Heart left ventricle (tissue), 16 donors: ENCODE data around the gene TIAM2. TPM values are rescaled to one million over a fixed set of nuclear protein-coding genes. Genes with fewer than 3 reads are reported as not detected.

ENCODE experiments used
- ATAC-seq, 4 donors: fragments of 200-7000 bp; cut with Tn5 transposase; one replicate each; pipeline ENCODE4 v1.9.1; 2020 to 2022; ENCODE audit warnings: moderate library complexity in 4 of 4, mild to moderate bottlenecking in 3 of 4, moderate number of reproducible peaks in 1 of 4
- DNase-seq, 5 donors: peaks; one replicate each; pipeline ENCODE4 v3.0.0-alpha.2; 2020
- H3K27ac ChIP-seq, 12 donors: fragments of 200-600 bp; sonication (generic) in 4 of 12; one replicate each; pipeline versions ENCODE4 v1.5.0 to v1.8.0; 2016 to 2022; ENCODE audit warnings: mild to moderate bottlenecking in 2 of 12
- H3K27me3 ChIP-seq, 9 donors: fragments of 200-600 bp; sonication (generic) in 2 of 9; one replicate each; pipeline versions ENCODE4 v1.5.1 to v1.8.0; 2016 to 2022; ENCODE audit warnings: mild to moderate bottlenecking in 3 of 9
- H3K36me3 ChIP-seq, 9 donors: fragments of 200-600 bp; sonication (generic) in 2 of 9; one replicate each; pipeline versions ENCODE4 v1.5.0 to v1.8.0; 2018 to 2022; ENCODE audit warnings: mild to moderate bottlenecking in 2 of 9
- H3K4me1 ChIP-seq, 12 donors: fragments of 200-600 bp; sonication (generic) in 4 of 12; one replicate each; pipeline versions ENCODE4 v1.5.0 to v1.8.0; 2016 to 2022; ENCODE audit warnings: mild to moderate bottlenecking in 3 of 12
- H3K4me3 ChIP-seq, 12 donors: fragments of 200-600 bp; sonication (generic) in 4 of 12; one replicate each; pipeline versions ENCODE4 v1.5.0 to v1.8.0; 2017 to 2022; ENCODE audit warnings: mild to moderate bottlenecking in 9 of 12, moderate library complexity in 4 of 12
- H3K9me3 ChIP-seq, 12 donors: fragments of 200-600 bp; sonication (generic) in 4 of 12; one replicate each; pipeline versions ENCODE4 v1.5.0 to v1.8.0; 2016 to 2022; ENCODE audit warnings: mild to moderate bottlenecking in 1 of 12
- POLR2A ChIP-seq, 2 donors: fragments of 450-650 bp; IDR thresholded peaks; one replicate each; pipeline ENCODE4 v1.6.1; 2017; ENCODE audit warnings: antibody characterized with exemption in 2 of 2, mild to moderate bottlenecking in 2 of 2, moderate library complexity in 2 of 2
- WGBS, 4 donors: extraction: QIAGEN DNeasy Blood & Tissue Kit in 2 of 4; methylation state at CpG; one replicate each; pipeline versions ENCODE4 v1.1.5 to v1.1.7; 2013 to 2018; 5-methylcytosine and 5-hydroxymethylcytosine counted together
- intact Hi-C, 10 donors: fragments of 100-400 bp; cut with DNase I; formaldehyde crosslinking; loops; one replicate each; pipeline versions ENCODE4 v1.11.1 to v1.14.2; 2022
- polyA plus RNA-seq, 2 donors: library from polyadenylated mRNA; stranded (reverse); fragments of 200-250 nt; gene quantifications; one replicate each; pipeline ENCODE4 v1.2.3, GENCODE V29; 2013
- total RNA-seq, 9 donors: library from RNA; depleted of rRNA in 2 of 9; stranded (reverse); fragments of >200 nt in 2 of 9; fragmentation: NEBNext Ultra II Directional in 3 of 9; extraction: Animal tissue kit (Norgen Biotek cat#: 25700) in 3 of 9; gene quantifications; one replicate each; pipeline versions ENCODE4 v1.1.0 to v1.2.4, GENCODE V29; 2016 to 2023
- TF ChIP-seq, protein P1 (sequence below), 12 donors: fragments of 200-600 bp; sonication (generic) in 4 of 12; IDR thresholded peaks; one replicate each; pipeline versions ENCODE4 v1.5.0 to v1.8.0; 2018 to 2022; ENCODE audit warnings: antibody characterized with exemption in 12 of 12, mild to moderate bottlenecking in 5 of 12
- donor health status: ischemic (EF 13 %, LVEDD 7.1; RV severe dilation, severe dysfunction).
- donor health status: healthy with polysubstance abuse.
- donor health status: DM: no; HTN: yes; CAD: no.
- donor health status: DM: no; HTN: no; CAD: no.
- donor health status: ischemic (EF 25% LVEDD 6.9; RV normal size, moderate dysfunction).
- donor health status: ischemic (EF 25% LVEDD 5.7; RV mildly dilated, moderate dysfunction).
- donor health status: healthy.
- donor health status: DM: yes; HTN: yes; CAD: no.
- donor health status: ischemic (EF 35%, LVEDD 5.7; RV mildly dilated, moderate dysfunction).
- donor health status: nonischemic (EF 11% LVEDD 7.7; RV severe dilation, severe dysfunction).
- donor health status: DM: yes; HTN: yes; CAD: no.
- donor health status: PGD.
- donor health status: ischemic (EF 29% LVEDD 5.4; RV normal size, mild dysfunction).
- donor health status: nonischemic (EF 23%, LVEDD 6.1; RV moderate dilation, normal function).

The TIAM2 gene
- total and polyA plus RNA-seq, 11 donors: 4.6 to 16.5 (median 12.6) TPM

DNA sequence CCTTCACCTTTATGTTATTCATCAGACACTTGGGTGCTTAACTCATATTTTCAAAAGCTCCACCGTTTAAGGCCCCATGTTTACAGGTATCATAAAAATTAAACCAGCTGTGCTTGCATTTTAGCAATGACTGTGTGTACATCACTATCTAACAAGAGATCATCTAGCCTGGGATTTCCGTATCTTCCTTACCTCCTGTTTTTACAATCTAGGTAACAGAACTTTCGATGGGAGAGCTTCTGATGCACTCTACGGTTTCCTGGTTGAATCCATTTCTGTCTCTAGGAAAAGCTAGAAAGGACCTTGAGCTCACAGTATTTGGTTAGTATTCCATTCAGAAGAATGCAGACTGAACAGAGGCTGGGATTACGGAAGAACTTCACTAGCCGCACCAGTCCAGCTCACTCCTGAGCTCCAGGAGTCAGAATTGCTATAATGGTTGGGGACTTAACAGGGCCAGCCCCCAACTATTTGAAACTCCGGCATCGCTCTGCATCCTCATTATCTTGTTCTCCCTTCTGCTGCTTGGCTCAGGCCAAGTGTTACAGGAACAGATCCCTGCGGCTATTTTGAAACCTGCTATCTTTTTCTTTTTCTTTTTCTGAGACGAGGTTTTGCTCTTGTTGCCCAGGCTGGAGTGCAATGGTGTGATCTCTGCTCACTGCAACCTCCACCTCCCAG is 255.7 kb downstream of the TIAM2 start:
- intact Hi-C loops: loop anchor here in 2 of 10 donors (5.0 to 10.0 kb wide), 2 partner anchors 74 to 316 kb away; no protein-coding TSS in a partner anchor
- ATAC-seq (peak; percentile 21 to 74 (median 52)), DNase-seq (no peak)
- WGBS, 4 donors: 61 to 69% (median 67%) methylated on average over 10 of the region's 10 CpGs
- TF ChIP-seq, protein P1, sequence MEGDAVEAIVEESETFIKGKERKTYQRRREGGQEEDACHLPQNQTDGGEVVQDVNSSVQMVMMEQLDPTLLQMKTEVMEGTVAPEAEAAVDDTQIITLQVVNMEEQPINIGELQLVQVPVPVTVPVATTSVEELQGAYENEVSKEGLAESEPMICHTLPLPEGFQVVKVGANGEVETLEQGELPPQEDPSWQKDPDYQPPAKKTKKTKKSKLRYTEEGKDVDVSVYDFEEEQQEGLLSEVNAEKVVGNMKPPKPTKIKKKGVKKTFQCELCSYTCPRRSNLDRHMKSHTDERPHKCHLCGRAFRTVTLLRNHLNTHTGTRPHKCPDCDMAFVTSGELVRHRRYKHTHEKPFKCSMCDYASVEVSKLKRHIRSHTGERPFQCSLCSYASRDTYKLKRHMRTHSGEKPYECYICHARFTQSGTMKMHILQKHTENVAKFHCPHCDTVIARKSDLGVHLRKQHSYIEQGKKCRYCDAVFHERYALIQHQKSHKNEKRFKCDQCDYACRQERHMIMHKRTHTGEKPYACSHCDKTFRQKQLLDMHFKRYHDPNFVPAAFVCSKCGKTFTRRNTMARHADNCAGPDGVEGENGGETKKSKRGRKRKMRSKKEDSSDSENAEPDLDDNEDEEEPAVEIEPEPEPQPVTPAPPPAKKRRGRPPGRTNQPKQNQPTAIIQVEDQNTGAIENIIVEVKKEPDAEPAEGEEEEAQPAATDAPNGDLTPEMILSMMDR (IDR thresholded peaks at IDR 0.05): no peak
- Histone ChIP-seq H3K36me3 (peaks cover 0 to 45% (median 28%) of the 10 kb centered on the region in 9 donors), H3K27ac (peak overlapping the region in 8 of 12 donors; percentile 15 to 70 (median 52)), H3K4me1 (peaks cover 0 to 22% (median 9%) of the 10 kb centered on the region in 12 donors), H3K4me3 (no peak overlapping the region), H3K27me3 (no peaks in the 10 kb centered on the region), H3K9me3 (no peaks in the 10 kb centered on the region)

DNA sequence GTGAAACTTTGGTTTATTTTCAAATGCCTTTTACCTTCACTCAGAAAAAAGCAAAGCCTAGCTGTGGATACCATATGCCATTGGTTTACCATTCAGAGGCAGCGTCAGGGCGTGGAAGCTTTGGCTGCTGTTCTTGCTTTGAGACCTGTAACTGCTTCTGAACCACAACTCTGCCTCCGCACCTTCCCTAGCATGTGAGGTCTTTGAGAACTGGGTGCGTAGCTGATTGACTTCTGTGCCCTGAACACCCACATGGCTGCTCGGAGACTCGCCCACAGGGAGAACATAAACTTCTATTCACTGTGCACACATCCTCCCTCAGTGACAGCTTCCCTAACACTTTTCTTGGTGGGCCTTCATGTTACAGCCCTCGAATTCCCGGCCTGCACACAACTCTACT is 257.5 kb downstream of the TIAM2 start:
- peaks cover 0 to 30% (median 9%) of the 10 kb centered on the region in 12 donors for H3K4me1 ChIP-seq
- peak overlapping the region in 6 of 12 donors; percentile 11 to 61 (median 35) for H3K27ac ChIP-seq
- peaks cover 0 to 60% (median 45%) of the 10 kb centered on the region in 9 donors for H3K36me3 ChIP-seq
- no peak for ATAC-seq
- TF ChIP-seq, protein P1 (IDR thresholded peaks at IDR 0.05): no peak
- TF ChIP-seq POLR2A (IDR thresholded peaks at IDR 0.05): no peak
- no peak for DNase-seq
- intact Hi-C loops: loop anchor here in 2 of 10 donors (5.0 to 10.0 kb wide), 2 partner anchors 75 to 318 kb away; no protein-coding TSS in a partner anchor
- 95 to 97% (median 96%) methylated on average over 8 of the region's 8 CpGs for WGBS, 4 donors
- no peaks in the 10 kb centered on the region for H3K27me3 ChIP-seq
- H3K9me3 ChIP-seq: no peaks in the 10 kb centered on the region
- no peak overlapping the region for H3K4me3 ChIP-seq

DNA sequence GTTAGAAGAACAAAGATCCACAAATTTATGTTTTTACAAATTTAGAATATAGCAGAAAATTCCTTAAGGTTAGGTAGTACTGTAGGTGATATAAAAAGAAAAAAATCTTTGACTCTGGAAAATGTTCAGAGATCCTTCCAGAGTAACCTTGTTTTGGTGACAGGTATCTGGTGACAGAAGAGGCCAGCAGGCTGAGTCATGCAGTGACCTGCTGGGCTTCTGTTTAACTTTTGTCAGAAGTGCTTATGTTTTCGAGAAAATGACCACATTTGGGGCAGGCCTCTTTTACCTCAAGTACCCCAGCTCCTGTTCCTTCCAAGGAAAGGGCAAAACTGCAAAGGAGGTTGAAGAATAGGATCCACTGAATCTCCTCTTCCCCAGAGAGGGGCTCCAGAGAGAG is 258.2 kb downstream of the TIAM2 start:
- intact Hi-C loops: loop anchor here in 2 of 10 donors (5.0 to 10.0 kb wide), 2 partner anchors 76 to 319 kb away; no protein-coding TSS in a partner anchor
- TF ChIP-seq, protein P1 (IDR thresholded peaks at IDR 0.05): no peak
- no peak for TF ChIP-seq POLR2A (IDR thresholded peaks at IDR 0.05)
- Histone ChIP-seq H3K36me3 (peaks cover 0 to 67% (median 53%) of the 10 kb centered on the region in 9 donors), H3K9me3 (no peaks in the 10 kb centered on the region), H3K4me1 (peaks cover 0 to 35% (median 9%) of the 10 kb centered on the region in 12 donors), H3K27ac (peak overlapping the region in 11 of 12 donors; percentile 11 to 65 (median 36)), H3K4me3 (no peak overlapping the region), H3K27me3 (no peaks in the 10 kb centered on the region)
- 37 to 64% (median 48%) methylated on average over 1 of the region's 1 CpG for WGBS, 4 donors
- no peak for DNase-seq
- ATAC-seq: peak; percentile 30 to 61 (median 42)

DNA sequence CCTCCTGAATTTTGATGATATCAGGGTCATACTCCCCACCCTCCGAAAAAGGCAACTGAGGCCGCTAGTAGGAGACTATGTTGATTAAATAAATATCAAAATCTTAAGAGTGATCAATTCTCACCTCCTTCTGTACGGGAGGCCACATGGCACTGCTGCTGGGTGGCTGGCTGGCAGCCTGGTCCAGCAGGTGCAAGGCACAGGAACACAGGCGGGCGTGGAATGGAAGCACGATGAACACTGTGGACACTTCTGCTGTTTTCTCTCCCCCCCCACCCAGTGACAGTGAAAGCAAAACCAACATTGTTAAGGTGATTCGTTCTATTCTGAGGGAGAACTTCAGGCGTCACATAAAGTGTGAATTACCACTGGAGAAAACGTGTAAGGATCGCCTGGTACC is 259.0 kb downstream of the TIAM2 start:
- ATAC-seq: peak in 3 of 4 donors; percentile 35 to 57 (median 51)

More for the DNA sequence above, 259.0 kb downstream of the TIAM2 start:
- H3K27me3 ChIP-seq: no peaks in the 10 kb centered on the region
- no peaks in the 10 kb centered on the region for H3K9me3 ChIP-seq
- WGBS, 4 donors: 68 to 81% (median 74%) methylated on average over 10 of the region's 10 CpGs
- no peak for DNase-seq
- H3K4me3 ChIP-seq: no peak overlapping the region
- TF ChIP-seq, protein P1 (IDR thresholded peaks at IDR 0.05): no peak
- no peak for TF ChIP-seq POLR2A (IDR thresholded peaks at IDR 0.05)
- intact Hi-C loops: loop anchor here in 2 of 10 donors (5.0 to 10.0 kb wide), 2 partner anchors 77 to 319 kb away; no protein-coding TSS in a partner anchor
- H3K36me3 ChIP-seq: peaks cover 0 to 75% (median 61%) of the 10 kb centered on the region in 9 donors
- H3K4me1 ChIP-seq: peaks cover 0 to 36% (median 9%) of the 10 kb centered on the region in 12 donors
- H3K27ac ChIP-seq: peak overlapping the region in 7 of 12 donors; percentile 8 to 65 (median 45)
